Fibroblast of mammary gland (primary cell): Measurements from ENCODE around the gene PDK4.
A peak's percentile ranks its signal among the peaks of the same experiment; 100 is the strongest.

Source experiments
- DNase-seq: peaks from one replicate; pipeline ENCODE4 v3.0.0-alpha.2; 2010; ENCODE audit warnings: low read depth
- H3K4me3 ChIP-seq: 2 replicates; pipeline ENCODE4 v1.5.1; 2011; ENCODE audit warnings: low read depth, mild to moderate bottlenecking, low read length, moderate library complexity; ENCODE audit not compliant: control insufficient read depth
- TF ChIP-seq, protein P1 (sequence below): conservative IDR thresholded peaks from 2 replicates; pipeline ENCODE4 v1.5.1; 2011; ENCODE audit warnings: low read depth, low read length, inconsistent platforms; ENCODE audit not compliant: control insufficient read depth, insufficient read depth

The PDK4 gene

DNA sequence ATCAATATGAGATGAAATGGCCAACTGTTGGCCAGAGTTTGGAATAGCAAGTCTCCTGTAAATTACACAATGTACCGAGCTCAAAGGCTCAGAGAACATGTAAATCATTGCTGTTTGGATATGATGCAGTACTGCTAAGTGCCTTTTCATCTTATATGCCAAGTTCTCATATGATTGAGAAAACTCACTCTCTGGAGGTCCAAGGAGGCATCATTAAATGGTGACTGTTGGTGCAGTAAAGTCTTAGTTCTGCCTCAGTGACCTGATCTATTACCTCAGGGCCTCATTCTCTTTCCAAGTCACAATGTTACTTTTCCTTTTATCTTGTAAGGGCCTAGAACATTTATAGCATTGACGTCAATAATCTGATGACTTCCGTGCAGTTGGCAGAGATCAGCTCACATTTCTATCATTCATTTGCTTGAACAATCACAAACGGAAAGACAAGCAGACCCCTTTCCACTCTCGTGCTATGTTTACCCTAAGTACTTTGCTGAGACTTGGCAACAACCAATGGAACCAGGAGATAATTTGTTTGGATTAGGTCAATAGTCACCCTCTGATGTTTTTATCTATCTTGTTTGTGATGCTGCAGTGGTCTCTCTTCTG is 32.6 kb upstream of the PDK4 start:
- peak; percentile 98 for DNase-seq
- no peak overlapping the region for H3K4me3 ChIP-seq
- TF ChIP-seq, protein P1, sequence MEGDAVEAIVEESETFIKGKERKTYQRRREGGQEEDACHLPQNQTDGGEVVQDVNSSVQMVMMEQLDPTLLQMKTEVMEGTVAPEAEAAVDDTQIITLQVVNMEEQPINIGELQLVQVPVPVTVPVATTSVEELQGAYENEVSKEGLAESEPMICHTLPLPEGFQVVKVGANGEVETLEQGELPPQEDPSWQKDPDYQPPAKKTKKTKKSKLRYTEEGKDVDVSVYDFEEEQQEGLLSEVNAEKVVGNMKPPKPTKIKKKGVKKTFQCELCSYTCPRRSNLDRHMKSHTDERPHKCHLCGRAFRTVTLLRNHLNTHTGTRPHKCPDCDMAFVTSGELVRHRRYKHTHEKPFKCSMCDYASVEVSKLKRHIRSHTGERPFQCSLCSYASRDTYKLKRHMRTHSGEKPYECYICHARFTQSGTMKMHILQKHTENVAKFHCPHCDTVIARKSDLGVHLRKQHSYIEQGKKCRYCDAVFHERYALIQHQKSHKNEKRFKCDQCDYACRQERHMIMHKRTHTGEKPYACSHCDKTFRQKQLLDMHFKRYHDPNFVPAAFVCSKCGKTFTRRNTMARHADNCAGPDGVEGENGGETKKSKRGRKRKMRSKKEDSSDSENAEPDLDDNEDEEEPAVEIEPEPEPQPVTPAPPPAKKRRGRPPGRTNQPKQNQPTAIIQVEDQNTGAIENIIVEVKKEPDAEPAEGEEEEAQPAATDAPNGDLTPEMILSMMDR = peak; percentile 26

DNA sequence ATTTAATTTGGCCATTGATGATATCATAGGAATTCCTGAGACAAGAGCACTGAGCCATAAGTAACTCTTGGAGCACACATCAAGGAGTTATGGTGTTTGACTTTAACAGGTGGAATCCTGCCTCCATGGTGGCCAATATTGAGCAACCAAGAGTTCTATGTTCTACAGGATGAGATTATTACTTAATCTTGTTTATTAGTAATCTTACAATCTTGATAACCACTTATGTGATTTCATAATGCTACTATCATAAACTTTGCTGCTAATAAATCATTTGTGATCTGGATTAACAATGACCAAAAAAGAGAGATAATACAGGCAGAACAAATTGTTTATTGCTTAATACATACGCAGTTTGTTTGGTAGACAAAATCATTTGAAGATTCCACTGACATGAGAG is 27.5 kb upstream of the PDK4 start:
- TF ChIP-seq, protein P1 = no peak
- no peak for DNase-seq
- H3K4me3 ChIP-seq = no peak overlapping the region

DNA sequence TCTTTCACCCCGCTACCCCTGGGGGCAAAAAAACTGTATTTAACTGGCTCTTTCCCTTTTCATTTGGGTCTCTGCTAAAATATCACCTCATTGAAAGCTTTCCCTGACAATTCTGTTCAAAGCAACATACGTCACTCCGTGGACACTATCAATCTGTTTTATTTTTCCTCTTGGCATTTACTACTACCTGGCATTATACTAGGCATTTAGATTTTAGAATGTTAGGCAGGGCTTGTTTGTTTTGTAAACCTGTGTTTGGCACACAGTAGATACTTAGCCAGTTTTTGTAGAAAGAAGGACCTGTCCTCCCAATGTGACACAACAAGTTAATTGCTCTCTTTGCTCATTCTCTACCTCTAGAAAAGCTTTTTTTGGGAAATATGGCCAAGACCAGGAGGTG is 26.5 kb upstream of the PDK4 start:
- TF ChIP-seq, protein P1 = no peak

GRCh38 chr7:95622001-95622549 is 25.8 kb upstream of the PDK4 start:
- H3K4me3 ChIP-seq = no peak overlapping the region
- TF ChIP-seq, protein P1 = no peak
- no peak for DNase-seq

More for the DNA sequence above, 26.5 kb upstream of the PDK4 start:
- no peak overlapping the region for H3K4me3 ChIP-seq
- no peak for DNase-seq

- TF ChIP-seq, protein P1 = no peak
- no peak overlapping the region for H3K4me3 ChIP-seq
- DNase-seq = no peak
These were observed 25.1 kb upstream of the PDK4 start for GRCh38 chr7:95621404-95621803.

GRCh38 chr7:95620631-95621030 is 24.3 kb upstream of the PDK4 start:
- TF ChIP-seq, protein P1 = no peak
- no peak overlapping the region for H3K4me3 ChIP-seq
- no peak for DNase-seq
